ENCODE results near the gene DHH. TPM values are rescaled to one million over a fixed set of nuclear protein-coding genes. Genes with fewer than 3 reads are reported as not detected.

The DHH gene
- total RNA-seq, 3 donors from 2014 or later, result 0.26 to 0.54 (median 0.46) TPM

GRCh38 chr12:49088932-49089330 lies 5.7 kb downstream of the DHH start:
- Histone ChIP-seq H3K4me1 (ENCODE audit: low read depth) (peaks cover 31% of the 10 kb centered on the region), H3K9me3 (no peaks in the 10 kb centered on the region), H3K36me3 (ENCODE audit: low read depth) (no peaks in the 10 kb centered on the region), H3K4me3 (no peak overlapping the region)
- intact Hi-C loops (cut with DNase I, micrococcal nuclease), result loop anchor here (5.0 to 10.0 kb wide), 2 partner anchors 33 to 146 kb away; no protein-coding TSS in a partner anchor
- TF ChIP-seq CTCF (IDR thresholded peaks at IDR 0.05), result no peak
- no peak for ATAC-seq
- no peak for DNase-seq

- ATAC-seq, result peak; percentile 94
- H3K9me3 ChIP-seq, result no peaks in the 10 kb centered on the region
- H3K4me3 ChIP-seq, result no peak overlapping the region
- no peaks in the 10 kb centered on the region for H3K36me3 ChIP-seq (ENCODE audit: low read depth)
- DNase-seq, result peak; percentile 61 to 66 (median 62)
- H3K4me1 ChIP-seq (ENCODE audit: low read depth), result peaks cover 26% of the 10 kb centered on the region
- peak; percentile 76 for TF ChIP-seq CTCF (IDR thresholded peaks at IDR 0.05)
- intact Hi-C loops (cut with DNase I, micrococcal nuclease), result loop anchor here (5.0 to 10.0 kb wide), 2 partner anchors 34 to 146 kb away; no protein-coding TSS in a partner anchor
These were observed 6.3 kb downstream of the DHH start for GRCh38 chr12:49088150-49088931.

DNA sequence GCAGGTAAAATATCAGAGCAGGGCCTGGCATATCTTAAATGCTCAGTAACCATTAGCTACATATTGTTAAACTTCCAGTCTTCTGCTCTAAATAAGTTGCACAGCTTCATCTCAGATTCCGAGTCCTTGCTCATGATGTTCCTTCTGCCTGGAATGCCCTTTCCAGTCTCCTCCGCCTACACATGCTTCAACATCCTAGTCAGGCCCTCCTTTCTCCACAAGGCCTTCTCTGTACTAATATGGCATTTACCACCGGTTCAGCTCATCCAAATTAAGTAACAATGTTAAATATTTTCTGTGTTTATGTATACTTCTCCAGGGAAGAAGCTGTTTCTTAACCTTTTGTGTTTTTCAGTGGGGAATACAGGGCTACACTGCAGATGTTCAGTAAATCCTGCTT lies 8.5 kb downstream of the DHH start:
- H3K36me3 ChIP-seq (ENCODE audit: low read depth), result no peaks in the 10 kb centered on the region
- H3K4me1 ChIP-seq (ENCODE audit: low read depth), result peaks cover 16% of the 10 kb centered on the region
- DNase-seq, result no peak
- H3K4me3 ChIP-seq, result no peak overlapping the region
- intact Hi-C loops (cut with DNase I, micrococcal nuclease), result loop anchor here (5.0 to 10.0 kb wide), 2 partner anchors 36 to 149 kb away; no protein-coding TSS in a partner anchor
- no peaks in the 10 kb centered on the region for H3K9me3 ChIP-seq
- no peak for TF ChIP-seq CTCF (IDR thresholded peaks at IDR 0.05)
- no peak for ATAC-seq

DNA sequence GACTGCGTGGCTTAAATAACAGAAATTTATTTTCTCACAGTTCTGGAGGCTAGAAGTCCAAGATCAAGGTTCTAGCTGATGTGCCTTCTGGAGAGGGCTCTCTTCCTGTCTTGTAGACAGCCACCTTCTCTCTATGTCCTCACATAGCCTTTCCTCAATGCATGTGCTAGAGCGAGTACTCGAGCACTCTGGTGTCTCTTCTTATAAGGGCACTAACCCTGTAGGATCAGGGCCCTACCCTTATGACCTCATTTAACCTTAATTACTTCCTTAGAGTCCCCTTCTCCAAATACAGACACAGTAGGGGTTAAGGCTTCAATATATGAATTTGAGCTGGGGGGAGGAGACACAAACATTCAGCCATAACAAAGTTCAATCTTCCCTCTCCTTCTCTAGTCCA lies 10.2 kb downstream of the DHH start:
- DNase-seq, result no peak
- no peak for ATAC-seq

GRCh38 chr12:49079793-49080192 lies 14.8 kb downstream of the DHH start:
- Histone ChIP-seq H3K4me3 (no peak overlapping the region), H3K4me1 (ENCODE audit: low read depth) (no peaks in the 10 kb centered on the region), H3K36me3 (ENCODE audit: low read depth) (no peaks in the 10 kb centered on the region), H3K9me3 (no peaks in the 10 kb centered on the region)
- intact Hi-C loops (cut with DNase I, micrococcal nuclease), result loop anchor here in 1 of 2 donors (10.0 kb wide), 1 partner anchor 155 kb away; no protein-coding TSS in a partner anchor
- DNase-seq (no peak), ATAC-seq (no peak)
- TF ChIP-seq CTCF (IDR thresholded peaks at IDR 0.05), result no peak

More for the DNA sequence above, 10.2 kb downstream of the DHH start:
- Histone ChIP-seq H3K9me3 (no peaks in the 10 kb centered on the region), H3K4me3 (no peak overlapping the region), H3K4me1 (ENCODE audit: low read depth) (peaks cover 4% of the 10 kb centered on the region), H3K36me3 (ENCODE audit: low read depth) (no peaks in the 10 kb centered on the region)
- intact Hi-C loops (cut with DNase I, micrococcal nuclease), result loop anchor here in 1 of 2 donors (10.0 kb wide), 1 partner anchor 150 kb away; no protein-coding TSS in a partner anchor
- no peak for TF ChIP-seq CTCF (IDR thresholded peaks at IDR 0.05)

Measured in mucosa of descending colon (tissue), 3 donors.